Measurements from ENCODE around the gene PTPRS.

- TF ChIP-seq CTCF (IDR thresholded peaks at IDR 0.05) (no peak), EP300 (IDR thresholded peaks at IDR 0.05) (no peak), POLR2A (IDR thresholded peaks at IDR 0.05) (no peak), POLR2AphosphoS5 (IDR thresholded peaks at IDR 0.05) (no peak)
These were observed 28.7 kb upstream of the PTPRS start for GRCh38 chr19:5369304-5369703.

Data from sigmoid colon (tissue), 4 donors.